H9 (cell line): Measurements from ENCODE around the gene KLHL3. TPM values are rescaled to one million over a fixed set of nuclear protein-coding genes. Genes with fewer than 3 reads are reported as not detected.

ENCODE experiments used
- DNase-seq: peaks from one replicate; pipeline ENCODE4 v3.0.0-alpha.2; 2017
- H2AFZ ChIP-seq: one replicate; pipeline ENCODE4 v1.6.1; 2013; ENCODE audit warnings: mild to moderate bottlenecking, low read length, control low read depth, moderate library complexity
- H2AK5ac ChIP-seq: 2 replicates; pipeline ENCODE4 v1.6.1; 2013; ENCODE audit warnings: low read length, control low read depth, mixed read lengths; ENCODE audit not compliant: insufficient read length
- H2BK120ac ChIP-seq: one replicate; pipeline ENCODE4 v1.6.1; 2013; ENCODE audit warnings: low read depth, mild to moderate bottlenecking, low read length, control low read depth, inconsistent platforms; ENCODE audit not compliant: poor library complexity, severe bottlenecking
- H2BK12ac ChIP-seq: 2 replicates; pipeline ENCODE4 v1.6.1; 2013; ENCODE audit warnings: low read length, control low read depth, mixed read lengths, low read depth; ENCODE audit not compliant: insufficient read length
- H2BK15ac ChIP-seq: 2 replicates; pipeline ENCODE4 v1.6.1; 2013; ENCODE audit warnings: low read depth, low read length, control low read depth
- H2BK20ac ChIP-seq: one replicate; pipeline ENCODE4 v1.6.1; 2013; ENCODE audit warnings: low read depth, mild to moderate bottlenecking, low read length, control low read depth, inconsistent platforms; ENCODE audit not compliant: poor library complexity, severe bottlenecking
- H2BK5ac ChIP-seq: 2 replicates; pipeline ENCODE4 v1.6.1; 2013; ENCODE audit warnings: low read length, control low read depth, mixed read lengths; ENCODE audit not compliant: insufficient read length
- H3K14ac ChIP-seq: 2 replicates; pipeline ENCODE4 v1.6.1; 2013; ENCODE audit warnings: low read length, control low read depth; ENCODE audit not compliant: insufficient read depth
- H3K18ac ChIP-seq: 2 replicates; pipeline ENCODE4 v1.6.1; 2013; ENCODE audit warnings: low read depth, mild to moderate bottlenecking, mixed read lengths, low read length, control low read depth; ENCODE audit not compliant: insufficient read length
- H3K23ac ChIP-seq: 2 replicates; pipeline ENCODE4 v1.6.1; 2013; ENCODE audit warnings: low read length, control low read depth, mixed read lengths, low read depth; ENCODE audit not compliant: insufficient read length
- H3K23me2 ChIP-seq: 2 replicates; pipeline ENCODE4 v1.6.1; 2013; ENCODE audit warnings: low read depth, mild to moderate bottlenecking, mixed read lengths, low read length, control low read depth; ENCODE audit not compliant: insufficient read length, poor library complexity, severe bottlenecking
- H3K27ac ChIP-seq: 2 replicates; pipeline ENCODE4 v1.5.1; 2013; ENCODE audit warnings: low read length, control low read depth, mixed read lengths, low read depth; ENCODE audit not compliant: insufficient read length
- H3K27me3 ChIP-seq: 2 replicates; pipeline ENCODE4 v1.6.1; 2013; ENCODE audit warnings: low read length, control low read depth, inconsistent platforms; ENCODE audit not compliant: insufficient read depth
- H3K4ac ChIP-seq: 2 replicates; pipeline ENCODE4 v1.6.1; 2013; ENCODE audit warnings: low read depth, mild to moderate bottlenecking, control low read depth, inconsistent platforms, low read length, moderate library complexity
- H3K4me1 ChIP-seq: 2 replicates; pipeline ENCODE4 v1.6.1; 2013; ENCODE audit warnings: low read length, control low read depth, inconsistent platforms; ENCODE audit not compliant: insufficient read depth
- H3K4me2 ChIP-seq: 2 replicates; pipeline ENCODE4 v1.6.1; 2013; ENCODE audit warnings: low read length, control low read depth, mixed read lengths; ENCODE audit not compliant: insufficient read length, insufficient read depth
- H3K56ac ChIP-seq: 2 replicates; pipeline ENCODE4 v1.6.1; 2013; ENCODE audit warnings: low read depth, mild to moderate bottlenecking, mixed read lengths, low read length, control low read depth; ENCODE audit not compliant: insufficient read length
- H3K79me1 ChIP-seq: 2 replicates; pipeline ENCODE4 v1.6.1; 2013; ENCODE audit warnings: low read depth, mild to moderate bottlenecking, moderate library complexity, low read length, control low read depth, inconsistent platforms; ENCODE audit not compliant: insufficient read depth, poor library complexity, severe bottlenecking
- H3K79me2 ChIP-seq: 2 replicates; pipeline ENCODE4 v1.6.1; 2013; ENCODE audit warnings: low read length, control low read depth, inconsistent platforms; ENCODE audit not compliant: insufficient read depth
- H3K9ac ChIP-seq: 2 replicates; pipeline ENCODE4 v1.6.1; 2013; ENCODE audit warnings: low read length, control low read depth, mixed read lengths; ENCODE audit not compliant: insufficient read length; ENCODE audit errors: extremely low read depth
- H3K9me3 ChIP-seq: one replicate; pipeline ENCODE4 v1.6.1; 2013; ENCODE audit warnings: low read depth, low read length, inconsistent platforms; ENCODE audit not compliant: control insufficient read depth
- H3T11ph ChIP-seq: one replicate; pipeline ENCODE4 v1.6.1; 2013; ENCODE audit warnings: mild to moderate bottlenecking, low read length, control low read depth, inconsistent platforms
- H4K20me1 ChIP-seq: one replicate; pipeline ENCODE4 v1.6.1; 2013; ENCODE audit not compliant: control insufficient read depth, insufficient read length, insufficient read depth
- H4K5ac ChIP-seq: 2 replicates; pipeline ENCODE4 v1.6.1; 2013; ENCODE audit warnings: low read depth, mild to moderate bottlenecking, mixed read lengths, low read length, control low read depth; ENCODE audit not compliant: insufficient read length
- H4K8ac ChIP-seq: replicated peaks from 2 replicates; pipeline ENCODE4 v1.6.1; 2013; ENCODE audit warnings: low read length, control low read depth, mixed read lengths, low read depth; ENCODE audit not compliant: insufficient read length
- H4K91ac ChIP-seq: 2 replicates; pipeline ENCODE4 v1.6.1; 2013; ENCODE audit warnings: low read depth, mild to moderate bottlenecking, moderate library complexity, mixed read lengths, low read length, control low read depth; ENCODE audit not compliant: insufficient read length
- H3K27ac Mint-ChIP-seq, 3 experiments: 2 replicates in 2 of 3; 3 replicates in 1 of 3; pipeline ENCODE4 v1.8.0; 2020 to 2021; ENCODE audit warnings: mixed read lengths in 3 of 3, mild to moderate bottlenecking in 1 of 3, moderate library complexity in 1 of 3
- H3K27me3 Mint-ChIP-seq: 2 replicates; pipeline ENCODE4 v1.8.0; 2021; ENCODE audit warnings: low read depth, mild to moderate bottlenecking, moderate library complexity, mixed read lengths
- H3K36me3 Mint-ChIP-seq, 3 experiments: 2 replicates in 2 of 3; 3 replicates in 1 of 3; pipeline ENCODE4 v1.8.0; 2020 to 2021; ENCODE audit warnings: low read depth in 3 of 3, mixed read lengths in 3 of 3; ENCODE audit not compliant: insufficient read depth in 1 of 3
- H3K4me1 Mint-ChIP-seq, 2 experiments: 2 replicates each; pipeline ENCODE4 v1.8.0; 2020; ENCODE audit warnings: mixed read lengths in 2 of 2
- H3K4me3 Mint-ChIP-seq, 2 experiments: 2 replicates in 1 of 2; 3 replicates in 1 of 2; pipeline ENCODE4 v1.8.0; 2020 to 2021; ENCODE audit warnings: mild to moderate bottlenecking in 2 of 2, mixed read lengths in 2 of 2, moderate library complexity in 1 of 2
- H3K9me3 Mint-ChIP-seq, 2 experiments: 2 replicates in 1 of 2; 3 replicates in 1 of 2; pipeline ENCODE4 v1.8.0; 2020; ENCODE audit warnings: mild to moderate bottlenecking in 2 of 2, mixed read lengths in 2 of 2, moderate library complexity in 1 of 2
- CTCF ChIP-seq: fragments of 200-600 bp; sonication (generic); conservative IDR thresholded peaks from 3 replicates; pipeline ENCODE4 v1.8.0; 2021; ENCODE audit warnings: antibody characterized with exemption, mild to moderate bottlenecking
- WGBS: extraction: QIAGEN DNeasy Blood & Tissue Kit; methylation state at CpG from one replicate; pipeline ENCODE4 v1.1.7; 2013; ENCODE audit warnings: missing lambda C conversion rate, low lambda C conversion rate, mixed read lengths; ENCODE audit not compliant: insufficient read length; ENCODE audit errors: extremely low coverage; 5-methylcytosine and 5-hydroxymethylcytosine counted together
- total RNA-seq: library from RNA; stranded (reverse); gene quantifications from 2 replicates; pipeline ENCODE4 v1.2.1, GENCODE V29; 2021

The KLHL3 gene
- total RNA-seq, 1 experiment from 2014 or later: 12.8 TPM

DNA sequence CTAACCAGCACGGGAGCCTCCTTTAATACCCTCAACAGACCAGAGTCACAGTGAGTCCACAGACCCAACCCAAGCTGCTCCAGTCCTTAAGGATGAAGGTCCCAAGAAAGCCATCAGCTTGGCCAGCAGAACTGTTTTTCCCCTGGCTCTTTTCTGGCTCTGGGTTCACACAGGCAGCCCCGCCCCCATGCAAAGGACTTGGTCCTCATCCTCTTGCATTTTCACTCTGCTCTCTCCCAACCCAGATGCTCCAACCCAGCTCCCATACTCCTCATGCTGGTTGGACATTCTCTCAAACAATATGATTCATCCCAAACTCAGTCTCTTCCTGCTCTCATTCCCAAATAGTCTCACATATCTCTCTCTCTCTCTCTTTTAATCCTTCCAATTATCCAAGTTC lies 162.5 kb downstream of the KLHL3 start:
- TF ChIP-seq CTCF: no peak
- H3K4me3 Mint-ChIP-seq: no peak overlapping the region
- no peak overlapping the region for H3K9ac ChIP-seq
- no peak overlapping the region for H2AK5ac ChIP-seq
- H3K14ac ChIP-seq: no peak overlapping the region
- no CpG with 5 or more reads among the region's 2 CpGs for WGBS
- no peaks in the 10 kb centered on the region for H3K4me1 ChIP-seq
- no peak overlapping the region for H2AFZ ChIP-seq
- no peaks in the 10 kb centered on the region for H3K79me1 ChIP-seq
- H3T11ph ChIP-seq: no peak overlapping the region
- peaks cover 4% of the 10 kb centered on the region; the same call in 1 of the 2 replicates for H3K27me3 Mint-ChIP-seq
- H3K27ac Mint-ChIP-seq: no peak overlapping the region
- H2BK15ac ChIP-seq: no peak overlapping the region
- H3K4me2 ChIP-seq: no peak overlapping the region
- no peaks in the 10 kb centered on the region for H3K23me2 ChIP-seq
- no peak overlapping the region for H4K5ac ChIP-seq
- H2BK120ac ChIP-seq: no peak overlapping the region
- H3K27me3 ChIP-seq: no peaks in the 10 kb centered on the region
- no peak overlapping the region for H3K27ac ChIP-seq
- H3K4me1 Mint-ChIP-seq: peaks cover 1 to 3% of the 10 kb centered on the region in 2 experiments; a peak in 1 of 4 replicates
- H3K36me3 Mint-ChIP-seq: no peaks in the 10 kb centered on the region
- no peaks in the 10 kb centered on the region for H4K20me1 ChIP-seq
- H3K18ac ChIP-seq: no peak overlapping the region
- no peak overlapping the region for H2BK5ac ChIP-seq
- no peak for DNase-seq
- no peaks in the 10 kb centered on the region for H3K9me3 Mint-ChIP-seq
- H3K9me3 ChIP-seq: no peaks in the 10 kb centered on the region
- 0 out of 2 replicates have a peak, but pooled peaks cover 1% of the 10 kb centered on the region for H3K79me2 ChIP-seq
- H4K91ac ChIP-seq: no peak overlapping the region
- no peak overlapping the region for H3K23ac ChIP-seq
- no peak overlapping the region for H3K56ac ChIP-seq
- H4K8ac ChIP-seq: no peak overlapping the region
- H2BK20ac ChIP-seq: no peak overlapping the region
- no peak overlapping the region for H3K4ac ChIP-seq
- no peak overlapping the region for H2BK12ac ChIP-seq
